ENCODE data around the gene SEC24D.

The SEC24D gene

DNA sequence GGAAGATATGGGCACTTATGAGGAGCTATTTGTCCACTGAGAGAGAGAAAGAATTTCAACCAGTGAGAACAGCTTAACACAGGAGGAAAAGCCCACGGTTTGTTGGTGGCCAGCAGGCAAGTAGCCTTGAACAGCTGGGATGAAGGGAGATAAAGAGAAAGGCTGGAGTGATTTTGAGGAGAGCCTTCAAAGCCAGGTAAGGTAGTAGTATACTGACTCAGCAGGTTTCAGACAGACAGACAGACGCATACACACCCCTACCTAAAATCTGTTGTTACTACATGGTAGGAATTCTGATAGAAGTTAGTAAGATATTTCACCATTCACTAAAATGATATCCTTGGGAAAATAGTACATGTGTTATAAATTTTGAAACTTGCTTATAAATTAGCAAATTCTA, 60.5 kb downstream of the SEC24D start:
- TF ChIP-seq GATA2 (IDR thresholded peaks at IDR 0.05; ENCODE audit: low read depth, low read length) (no peak), GATA3 (IDR thresholded peaks at IDR 0.05; ENCODE audit: low read depth, low read length) (no peak)

DNA sequence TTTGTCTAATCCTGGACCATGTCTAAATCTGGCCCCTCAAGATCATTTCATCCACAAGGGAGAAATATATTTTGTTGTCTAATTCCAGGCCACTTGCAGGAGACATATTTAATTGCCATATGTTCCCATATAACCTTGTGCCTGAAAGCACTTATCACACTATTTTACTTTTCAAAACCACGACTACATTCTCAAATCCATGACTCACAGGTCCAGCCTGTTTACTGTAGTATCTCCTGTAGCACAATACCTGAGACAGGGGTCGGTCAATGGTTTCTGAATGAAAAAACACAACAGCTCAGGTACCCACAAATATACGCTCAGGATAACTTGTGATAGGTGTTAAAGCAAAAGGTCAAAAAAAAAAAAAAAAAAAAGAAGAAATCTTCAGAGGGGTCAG, 60.9 kb downstream of the SEC24D start:
- TF ChIP-seq GATA3 (IDR thresholded peaks at IDR 0.05; ENCODE audit: low read depth, low read length) = no peak
- no peak for TF ChIP-seq GATA2 (IDR thresholded peaks at IDR 0.05; ENCODE audit: low read depth, low read length)

DNA sequence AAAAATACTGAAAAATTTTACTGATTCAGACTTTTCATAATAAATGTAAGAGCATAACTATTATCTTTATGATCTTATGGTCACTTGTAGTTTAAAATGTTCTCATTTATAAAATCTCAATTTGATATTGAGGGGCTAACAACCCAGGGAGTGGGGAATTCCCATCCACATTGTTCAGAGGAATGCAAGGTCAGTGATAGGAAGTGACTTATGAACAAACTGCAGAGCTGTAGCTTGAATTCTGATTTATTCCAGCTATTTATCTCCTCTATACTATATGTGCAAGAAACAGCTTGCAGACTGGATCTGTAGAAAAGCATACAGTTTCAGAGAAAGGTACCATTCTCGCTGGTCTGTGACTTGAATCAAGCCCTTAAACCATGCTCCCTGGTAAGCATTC, 61.6 kb downstream of the SEC24D start:
- no peak for TF ChIP-seq GATA2 (IDR thresholded peaks at IDR 0.05; ENCODE audit: low read depth, low read length)
- TF ChIP-seq GATA3 (IDR thresholded peaks at IDR 0.05; ENCODE audit: low read depth, low read length) = no peak

DNA sequence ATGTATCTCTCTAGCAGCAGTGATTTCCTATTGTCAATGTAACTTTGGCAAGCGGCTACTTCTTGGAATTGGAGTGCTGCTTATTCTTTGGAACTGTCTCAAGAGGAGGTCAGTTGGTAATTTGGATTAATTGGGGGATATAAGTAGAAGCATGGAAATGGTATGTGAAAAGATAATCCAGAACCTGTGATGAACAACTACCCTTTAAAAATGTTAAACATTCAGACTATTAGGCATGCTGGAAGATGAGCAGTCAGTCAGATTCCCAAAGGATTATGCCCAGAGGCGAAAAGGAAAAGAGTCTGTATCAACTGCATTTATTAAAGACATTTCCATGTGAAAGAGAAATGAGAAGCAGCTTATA, 62.5 kb downstream of the SEC24D start:
- TF ChIP-seq GATA3 (IDR thresholded peaks at IDR 0.05; ENCODE audit: low read depth, low read length) (no peak), GATA2 (IDR thresholded peaks at IDR 0.05; ENCODE audit: low read depth, low read length) (no peak)

DNA sequence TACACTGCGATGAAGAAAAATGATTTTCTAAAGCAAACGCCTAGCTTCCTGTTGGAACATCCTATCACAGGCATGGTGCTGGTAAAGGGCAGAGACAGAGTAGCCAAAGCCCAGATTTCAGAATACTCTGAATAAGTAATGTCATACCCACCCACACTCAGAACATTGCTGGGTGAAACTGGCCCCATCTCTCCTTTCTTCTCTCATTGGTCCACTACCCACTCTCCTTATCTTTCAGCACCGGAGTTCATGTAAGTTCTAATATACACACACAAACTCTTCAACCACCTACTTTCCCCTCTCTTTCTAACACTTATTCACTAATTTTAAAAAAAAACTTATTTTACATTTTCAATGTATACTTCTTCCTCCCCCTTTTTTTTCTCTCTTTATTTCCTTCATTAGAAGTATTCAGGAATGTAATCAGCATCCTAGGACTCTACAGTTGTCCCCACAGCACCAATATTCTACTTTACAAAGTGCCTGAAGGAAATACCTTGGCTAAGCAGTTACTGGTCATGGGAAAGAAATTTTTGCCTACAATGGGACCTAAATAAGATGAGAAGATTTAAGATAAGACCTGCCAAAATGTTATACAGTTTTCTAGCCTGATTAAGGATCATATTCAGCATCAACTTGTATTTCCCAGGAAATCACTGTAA, 63.0 kb downstream of the SEC24D start:
- TF ChIP-seq GATA3 (IDR thresholded peaks at IDR 0.05; ENCODE audit: low read depth, low read length) = no peak
- TF ChIP-seq GATA2 (IDR thresholded peaks at IDR 0.05; ENCODE audit: low read depth, low read length) = no peak

DNA sequence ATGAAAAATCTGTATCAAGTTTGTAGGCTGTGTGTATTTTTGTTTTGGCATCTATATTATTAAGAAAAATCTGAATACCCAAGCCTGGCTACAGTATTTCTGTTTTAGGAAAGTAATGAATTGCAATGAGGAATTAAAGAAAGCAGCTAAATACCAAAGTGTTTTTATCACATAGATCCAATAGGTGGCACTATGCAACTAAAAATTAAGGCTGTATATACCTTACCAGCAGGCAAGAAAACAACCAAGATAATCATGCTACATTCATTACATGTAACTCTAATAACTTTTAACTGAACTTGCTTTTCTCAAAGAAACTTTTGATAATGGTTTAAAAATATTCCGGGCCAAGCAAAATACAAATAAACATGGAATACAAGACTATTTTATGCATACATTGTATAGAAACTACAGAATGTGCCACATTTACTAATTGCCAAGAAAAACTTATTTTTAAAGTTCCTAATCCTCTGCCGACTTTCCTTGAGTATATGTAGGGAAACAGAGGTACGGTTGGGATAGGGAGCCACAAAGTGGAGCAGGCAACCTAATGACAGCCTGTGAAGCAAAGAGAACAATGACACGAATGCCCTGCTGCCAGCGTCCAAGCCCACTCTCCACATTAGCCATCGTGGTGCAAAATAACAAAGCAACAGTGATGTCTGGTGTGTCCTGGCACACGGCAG, 63.7 kb downstream of the SEC24D start:
- TF ChIP-seq GATA3 (IDR thresholded peaks at IDR 0.05; ENCODE audit: low read depth, low read length) (no peak), GATA2 (IDR thresholded peaks at IDR 0.05; ENCODE audit: low read depth, low read length) (no peak)

DNA sequence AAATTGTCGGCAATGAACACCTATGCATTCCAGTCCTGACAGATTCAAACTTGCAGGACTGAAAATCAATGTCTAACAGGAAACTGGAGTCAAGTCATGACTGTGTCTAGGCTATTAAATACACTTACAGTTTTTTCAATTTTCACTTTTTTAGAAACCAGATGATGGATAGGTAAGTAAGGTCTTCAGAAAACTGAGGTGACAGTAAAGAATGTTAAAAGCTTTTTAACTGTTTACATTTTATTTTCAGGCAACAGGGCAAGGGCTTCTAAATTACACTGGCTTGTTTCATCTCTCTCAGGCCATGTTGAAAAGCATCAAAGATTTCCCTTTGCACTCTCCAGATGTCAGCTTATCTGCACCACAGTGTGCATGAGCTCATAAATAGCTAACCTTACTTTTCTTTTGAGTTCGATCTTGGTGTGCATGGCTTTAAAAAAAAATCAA, 65.2 kb downstream of the SEC24D start:
- peak; percentile 61 for TF ChIP-seq GATA2 (IDR thresholded peaks at IDR 0.05; ENCODE audit: low read depth, low read length)
- TF ChIP-seq GATA3 (IDR thresholded peaks at IDR 0.05; ENCODE audit: low read depth, low read length) = no peak

DNA sequence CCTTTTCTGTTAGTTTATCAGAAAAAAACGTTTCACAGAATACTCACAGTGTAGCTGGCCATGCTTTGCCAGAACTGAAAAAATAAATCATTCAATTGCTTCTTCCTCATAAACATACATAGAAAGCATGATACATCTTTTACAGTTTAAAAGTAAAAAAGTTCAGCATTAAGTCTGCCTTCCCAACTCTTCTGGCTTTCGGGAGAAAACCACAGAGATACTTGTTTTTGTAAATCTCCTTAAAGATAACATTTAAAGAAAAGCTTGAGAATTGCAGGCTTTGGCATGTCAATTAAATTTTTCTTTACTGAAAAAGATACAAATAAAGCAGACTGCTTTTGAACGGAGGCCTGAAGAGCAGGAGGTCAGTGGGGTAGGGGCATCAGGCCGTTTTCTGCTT, 66.8 kb downstream of the SEC24D start:
- TF ChIP-seq GATA2 (IDR thresholded peaks at IDR 0.05; ENCODE audit: low read depth, low read length) = no peak
- no peak for TF ChIP-seq GATA3 (IDR thresholded peaks at IDR 0.05; ENCODE audit: low read depth, low read length)

DNA sequence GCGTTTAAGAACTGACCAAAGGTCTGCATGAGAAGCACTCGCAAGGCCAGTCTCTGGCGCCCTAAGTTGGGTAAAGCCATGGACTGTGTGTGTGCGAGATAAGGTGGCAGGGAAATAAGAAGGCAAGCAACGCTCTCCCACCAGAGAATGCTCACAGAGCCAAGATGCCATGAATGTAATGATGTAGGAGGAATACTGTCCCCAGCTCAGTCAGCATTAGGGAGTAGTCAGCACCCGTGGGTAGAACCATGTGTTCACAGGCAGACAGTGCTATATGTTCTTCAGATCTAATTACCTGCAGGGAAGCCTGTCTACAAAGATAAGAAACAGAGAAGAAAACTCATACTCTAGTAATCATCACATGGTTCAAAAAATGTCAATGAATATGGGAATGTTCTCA, 68.8 kb downstream of the SEC24D start:
- TF ChIP-seq GATA3 (IDR thresholded peaks at IDR 0.05; ENCODE audit: low read depth, low read length) (no peak), GATA2 (IDR thresholded peaks at IDR 0.05; ENCODE audit: low read depth, low read length) (no peak)

DNA sequence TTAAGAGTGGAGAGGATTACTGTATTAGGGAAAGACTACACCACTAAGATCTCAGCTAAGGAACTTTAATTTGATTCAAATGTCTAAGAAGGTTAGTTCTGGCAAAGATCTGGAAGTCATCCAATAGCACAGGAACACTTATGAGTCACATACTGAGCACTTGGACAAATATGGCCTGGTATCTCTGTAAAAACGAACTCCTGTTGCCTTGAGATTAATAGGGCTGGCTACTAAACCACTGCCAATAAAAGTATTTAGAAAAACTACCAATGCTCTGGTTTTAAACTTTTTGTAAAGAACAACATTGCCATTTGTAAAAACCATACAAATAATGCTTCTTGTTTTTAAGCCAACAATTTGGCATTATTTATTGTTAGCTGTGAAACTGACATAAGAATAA, 70.5 kb downstream of the SEC24D start:
- TF ChIP-seq GATA2 (IDR thresholded peaks at IDR 0.05; ENCODE audit: low read depth, low read length) (no peak), GATA3 (IDR thresholded peaks at IDR 0.05; ENCODE audit: low read depth, low read length) (no peak)

DNA sequence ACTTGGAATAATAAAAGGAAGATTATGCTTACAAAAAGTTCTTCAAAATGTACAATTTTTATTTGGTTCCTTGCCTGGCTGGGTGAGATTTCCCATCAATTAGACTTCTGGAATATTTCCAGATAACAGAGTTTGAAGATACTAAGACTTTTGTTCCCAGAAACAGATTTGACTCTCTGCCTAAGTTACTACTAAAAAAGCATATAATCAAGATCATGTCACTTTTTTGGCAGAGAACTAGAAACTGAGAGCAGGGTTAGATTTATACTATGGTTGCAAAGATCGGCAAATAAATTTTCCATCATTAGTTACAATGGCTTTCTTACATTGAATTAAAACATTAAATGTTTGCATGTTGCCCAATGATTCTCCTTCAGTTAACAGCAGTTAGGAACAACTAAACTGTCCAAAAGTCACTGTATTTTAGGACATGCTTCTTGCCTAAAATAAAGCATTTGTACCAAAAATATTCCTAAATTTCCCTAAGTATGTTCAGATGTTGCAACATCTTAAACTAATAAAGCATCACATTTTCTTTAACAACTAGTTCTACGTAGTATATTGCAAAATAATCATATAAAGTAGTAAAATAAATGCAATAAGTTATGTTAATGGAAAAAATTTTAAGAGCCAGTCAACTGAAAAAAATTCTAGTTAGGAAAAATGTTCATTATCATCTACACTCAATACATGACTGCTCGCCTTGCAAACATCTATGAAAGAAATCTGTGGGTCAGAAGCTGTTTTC, 73.0 kb downstream of the SEC24D start:
- no peak for TF ChIP-seq GATA2 (IDR thresholded peaks at IDR 0.05; ENCODE audit: low read depth, low read length)
- TF ChIP-seq GATA3 (IDR thresholded peaks at IDR 0.05; ENCODE audit: low read depth, low read length) = no peak

DNA sequence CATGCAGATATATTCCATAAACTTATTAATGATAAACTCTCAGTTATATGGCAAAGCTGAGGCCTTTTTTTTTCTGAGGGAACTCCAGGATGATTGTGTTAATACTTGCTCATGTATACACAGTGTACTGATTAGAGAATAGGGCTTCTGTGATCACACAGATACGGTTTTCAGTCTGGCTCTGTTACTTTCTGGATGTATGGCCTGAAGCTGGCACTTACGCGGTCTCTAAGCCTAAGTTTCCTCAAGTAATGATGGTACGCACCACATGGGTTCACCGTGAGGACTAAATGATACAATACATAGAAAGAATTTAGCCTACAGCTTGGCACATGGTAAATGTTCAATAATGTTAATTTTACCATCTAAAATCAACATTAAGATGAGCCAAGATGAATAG, 73.8 kb downstream of the SEC24D start:
- TF ChIP-seq GATA3 (IDR thresholded peaks at IDR 0.05; ENCODE audit: low read depth, low read length) = peak; percentile 65
- peak; percentile 70 for TF ChIP-seq GATA2 (IDR thresholded peaks at IDR 0.05; ENCODE audit: low read depth, low read length)

DNA sequence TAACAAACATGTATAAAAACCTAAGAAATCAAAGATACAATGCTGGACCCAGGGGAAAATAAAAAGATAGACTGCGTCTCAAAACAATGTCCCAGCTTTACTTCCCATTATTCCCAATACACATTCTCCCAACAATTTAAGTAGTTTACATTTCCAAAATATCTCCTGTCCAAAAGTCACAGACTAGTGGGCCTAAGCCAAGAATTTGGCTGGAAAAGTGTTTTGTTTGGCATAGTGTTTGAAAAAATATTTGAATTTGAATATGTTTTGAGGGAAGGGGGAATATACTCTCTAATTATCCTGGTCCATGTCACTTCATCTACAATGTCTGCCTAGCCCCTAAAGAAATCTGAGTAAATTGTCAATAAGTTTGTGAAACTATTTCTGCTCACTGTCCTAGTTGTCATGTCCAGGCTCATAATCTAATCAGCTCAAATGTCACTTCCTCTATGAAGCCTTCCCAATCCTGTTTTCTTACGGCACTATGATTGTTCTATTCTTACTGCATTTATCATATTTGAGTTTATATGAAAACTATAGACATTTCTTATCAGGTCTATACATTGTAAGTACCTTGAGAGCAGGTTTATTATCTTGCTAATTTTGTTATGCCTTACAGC, 74.4 kb downstream of the SEC24D start:
- TF ChIP-seq GATA3 (IDR thresholded peaks at IDR 0.05; ENCODE audit: low read depth, low read length) (no peak), GATA2 (IDR thresholded peaks at IDR 0.05; ENCODE audit: low read depth, low read length) (no peak)

DNA sequence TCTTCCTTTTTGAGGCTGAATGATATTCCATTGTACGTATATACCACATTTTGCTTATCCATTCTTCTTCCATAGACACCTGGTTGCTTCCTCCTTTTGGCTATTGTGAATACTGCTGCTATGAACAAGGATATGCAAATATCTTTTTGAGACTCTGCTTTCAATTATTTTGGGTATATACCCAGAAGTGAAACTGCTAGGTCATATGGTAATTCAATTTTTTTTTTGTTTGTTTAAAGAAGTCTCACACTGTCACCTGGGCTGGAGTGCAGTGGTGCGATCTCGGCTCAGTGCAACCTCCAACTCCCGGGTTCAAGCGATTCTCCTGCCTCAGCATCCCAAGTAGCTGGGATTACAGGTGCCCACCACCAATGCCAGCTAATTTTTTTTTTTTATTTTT, 75.4 kb downstream of the SEC24D start:
- no peak for TF ChIP-seq GATA2 (IDR thresholded peaks at IDR 0.05; ENCODE audit: low read depth, low read length)
- TF ChIP-seq GATA3 (IDR thresholded peaks at IDR 0.05; ENCODE audit: low read depth, low read length) = no peak
